Ovary (tissue), 3 donors: ENCODE results near the gene ZNF879.

ENCODE experiments used
- CTCF ChIP-seq, 3 donors: fragments of 450-650 bp in 2 of 3; fragments of 200-600 bp in 1 of 3; IDR thresholded peaks; one replicate each; pipeline versions ENCODE4 v1.5.1 to v1.8.0; 2016 to 2022; ENCODE audit warnings: antibody characterized with exemption in 3 of 3, mild to moderate bottlenecking in 1 of 3
- POLR2A ChIP-seq: fragments of 450-650 bp; IDR thresholded peaks from one replicate; pipeline ENCODE4 v1.6.1; 2017; ENCODE audit warnings: antibody characterized with exemption, mild to moderate bottlenecking, moderate library complexity
- donor health status: DM: no; HTN: no; CAD: no.

- TF ChIP-seq CTCF (IDR thresholded peaks at IDR 0.05) (no peak), POLR2A (no peak)
Observed at GRCh38 chr5:178989311-178989710, 34.3 kb upstream of the ZNF879 start.
